HCT116 (cell line): ENCODE data around the gene HOXB8. TPM values are rescaled to one million over a fixed set of nuclear protein-coding genes. Genes with fewer than 3 reads are reported as not detected.

Experiments used
- ATAC-seq: fragments of 200-7000 bp; cut with Tn5 transposase; 2 replicates; pipeline ENCODE4 v1.9.1; 2020; ENCODE audit warnings: mild to moderate bottlenecking, moderate library complexity
- BruUV-seq: library from RNA; stranded (reverse); fragments of 400-500 nt; replicated peaks from 2 replicates; lab custom pipeline; 2021; lab: Mats Ljungman, UMichigan
- CTCF ChIA-PET: fragments of 300-600 bp; sonication (Branson Sonifier 250); formaldehyde crosslinking; loops from one replicate; lab custom pipeline; 2021; ENCODE audit warnings: antibody characterized with exemption; lab: Charles Lee
- POLR2A ChIA-PET: fragments of 300-600, 350-600 bp; sonication (Branson Sonifier 250); formaldehyde crosslinking; loops from one replicate; lab custom pipeline; 2021; ENCODE audit warnings: antibody characterized with exemption; lab: Charles Lee
- RAD21 ChIA-PET, 2 experiments: fragments of 300-600 bp; sonication (Branson Sonifier 250); formaldehyde crosslinking; loops; one replicate each; lab custom pipeline; 2023; ENCODE audit warnings: low total read pairs in 2 of 2; ENCODE audit not compliant: uncharacterized antibody in 2 of 2, unreplicated experiment in 2 of 2, low non-redundant PET in 1 of 2; lab: Charles Lee
- DNase-seq: peaks from one replicate; pipeline ENCODE4 v3.0.0-alpha.2; 2010; ENCODE audit warnings: low read depth, low spot score
- H2AFZ ChIP-seq: fragments of 200-600 bp; shearing (Covaris generic), sonication (generic); 2 replicates; pipeline ENCODE4 v1.6.1; 2017; ENCODE audit warnings: low read depth, mixed run types, mixed read lengths, antibody characterized with exemption, low read length; ENCODE audit not compliant: poor library complexity, severe bottlenecking
- H3K27ac ChIP-seq: 2 replicates; pipeline ENCODE4 v1.5.1; 2012; ENCODE audit warnings: low read depth, low read length
- H3K27me3 ChIP-seq: fragments of 200-600 bp; sonication (generic); 2 replicates; pipeline ENCODE4 v1.6.1; 2016; ENCODE audit warnings: mixed run types, low read length, mixed read lengths; ENCODE audit not compliant: insufficient read depth
- H3K36me3 ChIP-seq, 2 experiments: fragments of 200-500 bp in 1 of 2; fragments of 200-600 bp in 1 of 2; sonication (Bioruptor generic) in 1 of 2; sonication (generic) in 1 of 2; 2 replicates each; pipeline versions ENCODE4 v1.5.1 to v1.6.1; 2014 to 2016; ENCODE audit warnings: low read length in 2 of 2, inconsistent platforms in 1 of 2, mixed read lengths in 1 of 2, mixed run types in 1 of 2; ENCODE audit not compliant: insufficient read depth in 2 of 2, control insufficient read depth in 1 of 2
- H3K4me1 ChIP-seq, 2 experiments: fragments of 200-600 bp in 1 of 2; sonication (generic) in 1 of 2; 2 replicates each; pipeline versions ENCODE4 v1.5.1 to v1.6.1; 2012 to 2017; ENCODE audit warnings: low read length in 2 of 2, inconsistent platforms in 1 of 2, mild to moderate bottlenecking in 1 of 2, mixed read lengths in 1 of 2, mixed run types in 1 of 2, moderate library complexity in 1 of 2; ENCODE audit not compliant: insufficient read depth in 2 of 2, control insufficient read depth in 1 of 2
- H3K4me2 ChIP-seq: fragments of 200-600 bp; sonication (generic); 2 replicates; pipeline ENCODE4 v1.6.1; 2017; ENCODE audit warnings: mixed run types, low read length, mixed read lengths
- H3K4me3 ChIP-seq, 2 experiments: fragments of 200-600 bp in 1 of 2; sonication (generic) in 1 of 2; replicated peaks in 1 of 2; 2 replicates each; pipeline ENCODE4 v1.5.1; 2011 to 2016; ENCODE audit warnings: low read length in 2 of 2, control low read depth in 1 of 2, low read depth in 1 of 2, mild to moderate bottlenecking in 1 of 2, mixed read lengths in 1 of 2, mixed run types in 1 of 2
- H3K79me2 ChIP-seq: fragments of 200-600 bp; sonication (generic); 2 replicates; pipeline ENCODE4 v1.6.1; 2017; ENCODE audit warnings: mild to moderate bottlenecking, mixed run types, low read length, moderate library complexity, mixed read lengths; ENCODE audit not compliant: insufficient read depth
- H3K9ac ChIP-seq: fragments of 200-600 bp; sonication (generic); 2 replicates; pipeline ENCODE4 v1.6.1; 2016; ENCODE audit warnings: low read length, mixed read lengths
- H3K9me2 ChIP-seq: fragments of 200-600 bp; sonication (generic), shearing (Covaris generic); 2 replicates; pipeline ENCODE4 v1.6.1; 2017; ENCODE audit warnings: mixed run types, mild to moderate bottlenecking, moderate library complexity; ENCODE audit not compliant: insufficient read depth
- H3K9me3 ChIP-seq, 2 experiments: fragments of 200-500 bp in 1 of 2; fragments of 200-600 bp in 1 of 2; sonication (Bioruptor generic) in 1 of 2; sonication (generic) in 1 of 2; 2 replicates each; pipeline ENCODE4 v1.6.1; 2014 to 2017; ENCODE audit warnings: low read length in 2 of 2, mixed read lengths in 2 of 2, inconsistent platforms in 1 of 2, low read depth in 1 of 2, mild to moderate bottlenecking in 1 of 2, mixed run types in 1 of 2, moderate library complexity in 1 of 2; ENCODE audit not compliant: control insufficient read depth in 1 of 2, insufficient read depth in 1 of 2
- H4K20me1 ChIP-seq: fragments of 200-600 bp; sonication (generic), shearing (Covaris generic); 2 replicates; pipeline ENCODE4 v1.6.1; 2017; ENCODE audit warnings: mixed run types, mild to moderate bottlenecking, moderate library complexity; ENCODE audit not compliant: insufficient read depth
- ATF3 ChIP-seq: IDR thresholded peaks from 2 replicates; pipeline ENCODE4 v1.6.1; 2012
- CEBPB ChIP-seq: IDR thresholded peaks from 2 replicates; pipeline ENCODE4 v1.6.1; 2012; ENCODE audit warnings: low read depth
- CTCF ChIP-seq, 3 experiments: fragments of 200-600 bp in 1 of 3; sonication (generic) in 1 of 3; IDR thresholded peaks in 2 of 3; conservative IDR thresholded peaks in 1 of 3; 2 replicates each; pipeline ENCODE4 v1.5.1; 2012 to 2017; ENCODE audit warnings: low read depth in 2 of 3, low read length in 2 of 3, antibody characterized with exemption in 1 of 3, borderline replicate concordance in 1 of 3, control low read depth in 1 of 3, mild to moderate bottlenecking in 1 of 3, mixed read lengths in 1 of 3, mixed run types in 1 of 3, moderate library complexity in 1 of 3; ENCODE audit not compliant: insufficient read depth in 1 of 3
- EZH2phosphoT487 ChIP-seq: fragments of 200-600 bp; IDR thresholded peaks from 2 replicates; pipeline ENCODE4 v1.6.1; 2018; ENCODE audit warnings: antibody characterized with exemption, borderline replicate concordance
- JUND ChIP-seq: IDR thresholded peaks from 2 replicates; pipeline ENCODE4 v1.6.1; 2012
- YY1 ChIP-seq: IDR thresholded peaks from 2 replicates; pipeline ENCODE4 v1.6.1; 2011; ENCODE audit warnings: low read length, low read depth, moderate library complexity, mild to moderate bottlenecking; ENCODE audit not compliant: insufficient replicate concordance; ENCODE audit errors: extremely low read depth
- ZBTB33 ChIP-seq: IDR thresholded peaks from 2 replicates; pipeline ENCODE4 v1.6.1; 2011; ENCODE audit warnings: mild to moderate bottlenecking, low read length, moderate library complexity; ENCODE audit not compliant: insufficient replicate concordance; ENCODE audit errors: extremely low read depth
- intact Hi-C: fragments of 100-400 bp; cut with micrococcal nuclease; formaldehyde crosslinking; loops from 2 replicates; pipeline ENCODE4 v1.10.0; 2022
- total RNA-seq: library from RNA; stranded (reverse); gene quantifications from one replicate; pipeline ENCODE4 v1.2.1, GENCODE V29; 2021; ENCODE audit not compliant: unreplicated experiment

Gene HOXB8
- total RNA-seq, 1 experiment from 2014 or later = 44.7 TPM

DNA sequence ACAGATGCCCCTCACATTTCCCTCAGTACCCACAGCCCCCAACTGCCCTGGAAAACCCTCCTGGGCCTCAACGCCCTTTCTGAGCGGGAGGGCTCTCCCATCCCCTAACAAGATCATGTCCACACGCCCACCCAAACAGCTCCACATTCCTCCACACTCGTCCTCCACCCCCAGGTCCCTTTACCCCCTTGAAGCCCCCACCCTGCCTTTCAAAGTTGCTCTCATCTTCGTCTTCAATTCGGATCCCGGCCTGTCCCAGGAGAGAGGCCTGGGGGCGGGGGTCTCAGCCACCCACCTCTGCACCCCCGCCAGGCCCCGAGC, 51.3 kb downstream of the HOXB8 start:
- Histone ChIP-seq H4K20me1 (no peaks in the 10 kb centered on the region), H3K4me3 (no peak overlapping the region), H3K4me2 (no peak overlapping the region), H2AFZ (no peak overlapping the region), H3K27ac (no peak overlapping the region), H3K36me3 (no peaks in the 10 kb centered on the region), H3K9me3 (no peaks in the 10 kb centered on the region), H3K4me1 (no peaks in the 10 kb centered on the region), H3K9me2 (no peaks in the 10 kb centered on the region), H3K27me3 (no peaks in the 10 kb centered on the region), H3K9ac (no peak overlapping the region), H3K79me2 (peaks cover 25% of the 10 kb centered on the region; the same call in 1 of the 2 replicates)
- BruUV-seq = no TSS peak
- intact Hi-C loops = no loop called here
- TF ChIP-seq CTCF (IDR thresholded peaks at IDR 0.05 in 2 of 3, conservative IDR thresholded peaks at IDR 0.05 in 1 of 3; ENCODE audit: borderline replicate concordance in 1 of 3, insufficient read depth in 1 of 3, low read depth in 2 of 3, low read length in 2 of 3) (no peak), CEBPB (no peak), JUND (no peak), EZH2phosphoT487 (no peak), ZBTB33 (no peak), YY1 (no peak), ATF3 (no peak)
- POLR2A ChIA-PET = no interaction called here
- ATAC-seq = no peak
- CTCF ChIA-PET = no interaction called here
- DNase-seq = no peak
- RAD21 ChIA-PET = no interaction called here
